HG02884 (cell line): ENCODE data around the gene HARBI1.
A peak's percentile ranks its signal among the peaks of the same experiment; 100 is the strongest.

Experiments used
- ATAC-seq: cut with Tn5 transposase; IDR thresholded peaks from one replicate; pipeline ENCODE4 v1.9.1; 2021; ENCODE audit warnings: mild to moderate bottlenecking, moderate library complexity; ENCODE audit not compliant: unreplicated experiment

HARBI1 gene

GRCh38 chr11:46617134-46617971 is at the start of gene HARBI1, which contains the start of gene ATG13:
TSS of gene HARBI1 (minus strand) at chr11:46617227. CDS start at chr11:46616237, 990 bp downstream.
TSS of gene ATG13 (plus strand) at chr11:46617553. CDS start at chr11:46644292, 26,739 bp downstream.
- peak; percentile 86 for ATAC-seq

- no peak for ATAC-seq
These were observed 49.5 kb upstream of the HARBI1 start for GRCh38 chr11:46666516-46666915.

DNA sequence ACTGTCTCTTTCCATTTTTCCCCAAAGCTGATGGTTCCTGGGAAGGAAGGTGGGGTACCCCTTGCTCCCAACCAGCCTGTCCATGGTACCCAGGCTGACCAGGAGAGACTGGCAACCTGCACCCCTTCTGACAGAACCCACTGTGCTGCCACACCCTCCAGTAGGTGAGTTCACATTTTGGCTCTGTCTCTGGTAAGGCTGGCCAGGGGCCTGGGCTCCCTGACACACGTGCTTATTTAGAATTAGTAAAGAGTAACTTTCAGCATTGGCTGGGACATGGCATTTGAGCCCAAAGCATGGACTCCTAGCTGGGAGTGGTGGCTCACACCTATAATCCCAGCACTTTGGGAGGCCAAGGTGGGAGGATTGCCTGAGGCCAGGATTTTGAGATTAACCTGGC is 48.3 kb upstream of the HARBI1 start:
- no peak for ATAC-seq

- no peak for ATAC-seq
These were observed 47.6 kb upstream of the HARBI1 start for GRCh38 chr11:46664612-46665011.

GRCh38 chr11:46663277-46663940 is 46.4 kb upstream of the HARBI1 start:
- ATAC-seq = no peak

GRCh38 chr11:46662366-46662765 is 45.3 kb upstream of the HARBI1 start:
- no peak for ATAC-seq

DNA sequence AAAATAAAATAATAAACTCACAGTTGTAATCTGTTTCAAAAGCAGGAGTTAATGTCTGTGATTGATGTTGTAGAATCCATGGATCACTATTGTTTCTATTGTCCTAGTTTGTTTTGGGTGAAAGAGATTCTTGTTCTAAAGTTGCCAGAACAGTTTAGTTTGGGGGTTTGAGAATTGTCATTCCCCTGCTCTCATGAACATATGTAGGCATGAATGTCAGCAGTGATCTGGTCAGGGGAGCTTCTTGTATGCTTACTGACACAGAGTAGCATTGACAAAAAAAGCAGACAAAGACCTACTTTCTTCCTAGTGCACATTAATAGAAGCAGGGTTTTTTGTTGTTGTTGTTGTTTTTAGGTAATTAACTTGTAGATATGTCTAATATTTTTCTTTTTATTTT is 44.8 kb upstream of the HARBI1 start:
- ATAC-seq = no peak

DNA sequence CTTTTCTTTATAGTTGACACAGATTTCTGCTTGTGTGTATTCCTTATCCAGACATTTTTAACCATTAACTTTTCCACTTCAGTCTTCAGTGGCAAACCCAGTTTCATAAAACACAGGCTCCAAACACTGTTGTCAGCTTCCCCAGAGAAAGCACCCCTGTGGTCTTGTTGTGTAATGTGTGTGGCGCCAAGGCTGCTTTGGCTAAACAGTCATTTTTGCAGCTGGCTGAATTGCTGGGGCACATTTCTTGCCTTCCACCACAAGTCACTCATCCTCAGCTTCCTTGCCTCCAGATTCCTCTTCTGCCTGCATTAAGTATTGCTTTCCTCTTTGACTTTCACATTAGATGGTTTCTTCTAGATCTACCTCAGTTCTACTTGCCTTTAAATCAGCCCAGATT is 42.9 kb upstream of the HARBI1 start:
- ATAC-seq = no peak

DNA sequence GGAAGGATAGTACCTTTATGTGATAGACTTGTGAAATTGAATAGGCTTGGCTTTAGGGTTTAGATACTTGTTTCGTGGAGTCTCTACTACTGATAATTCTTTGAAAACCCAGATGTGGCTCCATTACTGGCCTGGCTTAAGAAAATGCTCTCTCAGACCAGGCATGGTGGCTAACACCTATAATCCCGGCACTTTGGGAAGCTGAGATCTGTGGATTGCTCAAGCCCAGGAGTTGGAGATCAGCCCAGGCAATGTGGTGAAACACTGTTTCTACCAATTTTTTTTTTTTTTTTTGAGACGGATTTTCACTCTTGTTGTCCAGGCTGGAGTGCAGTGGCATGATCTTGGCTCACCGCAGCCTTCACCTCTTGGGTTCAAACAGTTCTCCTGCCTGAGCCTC is 41.2 kb upstream of the HARBI1 start:
- ATAC-seq = no peak

DNA sequence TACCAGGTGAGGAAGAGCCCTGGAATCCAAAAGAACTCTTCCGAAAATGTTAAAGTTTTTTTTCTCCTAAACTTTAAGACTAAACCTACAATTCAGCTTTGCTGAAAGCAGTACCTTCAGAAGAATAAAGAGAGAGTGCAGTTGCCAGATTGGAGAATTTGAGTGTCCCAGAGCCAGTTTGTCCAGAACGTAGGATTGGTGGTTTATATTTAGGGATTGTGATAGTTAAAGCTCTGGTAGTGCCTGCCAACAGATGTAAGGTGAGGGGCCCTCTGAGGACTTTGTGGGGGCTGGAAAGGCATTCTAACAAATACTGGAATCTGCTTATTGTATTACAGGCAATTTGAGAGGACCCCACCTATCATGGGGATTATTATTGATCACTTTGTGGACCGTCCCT is 40.2 kb upstream of the HARBI1 start:
- no peak for ATAC-seq

DNA sequence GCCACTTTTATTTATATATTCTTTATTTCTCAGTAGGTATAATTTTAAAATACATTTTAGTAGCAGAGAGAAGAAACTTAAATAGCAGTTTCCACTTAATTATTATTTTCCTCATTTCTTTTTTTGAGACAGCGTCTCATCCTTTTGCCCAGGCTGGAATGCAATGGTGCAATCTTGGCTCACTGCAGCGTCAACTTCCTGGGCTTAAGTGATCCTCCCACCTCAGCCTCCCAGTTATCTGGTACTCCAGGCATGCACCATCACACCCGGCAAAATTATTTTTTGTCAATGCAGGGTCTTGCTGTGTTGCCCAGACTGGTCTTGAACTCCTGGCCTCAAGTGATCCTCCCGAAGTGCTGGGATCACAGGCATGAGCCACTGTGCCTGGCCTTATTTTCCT is 38.6 kb upstream of the HARBI1 start:
- no peak for ATAC-seq

GRCh38 chr11:46649180-46649738 is 32.2 kb upstream of the HARBI1 start:
- no peak for ATAC-seq

GRCh38 chr11:46643986-46644385 is 27.0 kb upstream of the HARBI1 start:
- no peak for ATAC-seq

DNA sequence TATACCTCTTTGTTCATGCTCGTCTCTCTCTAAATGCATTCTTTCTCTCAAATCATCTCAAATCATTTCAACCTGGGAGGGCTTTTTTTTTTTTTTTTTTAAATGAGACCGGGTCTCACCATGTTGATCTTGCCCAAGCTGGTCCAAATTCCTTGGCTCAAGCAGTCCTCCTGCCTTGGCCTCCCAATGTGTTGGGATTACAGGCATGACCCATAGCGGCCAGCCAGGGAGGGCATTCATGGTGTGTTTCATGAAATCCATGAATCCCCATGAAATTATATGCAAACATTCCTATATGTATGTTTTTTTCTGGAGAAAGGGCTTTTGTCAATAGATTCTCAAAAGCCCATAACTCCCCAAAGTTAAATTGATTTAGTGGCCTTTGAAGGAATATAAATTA is 26.5 kb upstream of the HARBI1 start:
- ATAC-seq = no peak

- no peak for ATAC-seq
These were observed 25.8 kb upstream of the HARBI1 start for GRCh38 chr11:46642627-46643335.

- ATAC-seq = no peak
These were observed 24.6 kb upstream of the HARBI1 start for GRCh38 chr11:46641639-46642038.

DNA sequence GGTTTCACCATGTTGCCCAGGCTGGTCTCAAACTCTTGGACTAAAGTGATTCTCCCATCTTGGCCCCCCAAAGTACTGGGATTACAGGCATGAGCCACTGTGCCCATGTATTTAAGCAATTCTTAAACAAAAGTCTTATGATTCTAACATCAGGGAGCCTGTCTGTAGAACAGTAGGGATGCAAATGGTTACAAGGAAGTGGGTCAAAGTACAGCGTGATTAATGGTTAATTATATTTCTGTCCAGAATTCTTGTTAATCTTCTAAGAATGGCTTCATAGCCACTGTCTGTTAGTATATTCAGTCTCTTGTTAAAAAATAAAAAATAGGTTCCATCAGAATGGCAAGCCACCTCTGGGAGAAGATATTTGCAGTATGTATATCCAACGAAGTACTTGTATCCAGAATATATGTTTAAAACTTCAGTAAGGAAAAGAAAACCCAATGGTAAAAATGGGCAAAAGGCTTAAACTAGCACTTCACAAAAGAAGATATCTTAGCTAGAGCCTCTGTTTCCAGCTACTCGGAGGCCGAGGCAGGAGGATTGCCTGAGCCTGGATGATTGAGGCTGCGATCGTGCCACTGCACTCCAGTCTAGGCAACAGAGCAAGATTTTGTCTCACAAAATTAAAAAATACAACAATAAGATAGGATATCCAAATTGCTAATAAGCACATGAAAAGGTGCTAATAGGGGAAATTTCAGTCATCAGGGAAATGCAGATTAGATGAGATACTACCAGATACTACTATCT is 23.2 kb upstream of the HARBI1 start:
- no peak for ATAC-seq

DNA sequence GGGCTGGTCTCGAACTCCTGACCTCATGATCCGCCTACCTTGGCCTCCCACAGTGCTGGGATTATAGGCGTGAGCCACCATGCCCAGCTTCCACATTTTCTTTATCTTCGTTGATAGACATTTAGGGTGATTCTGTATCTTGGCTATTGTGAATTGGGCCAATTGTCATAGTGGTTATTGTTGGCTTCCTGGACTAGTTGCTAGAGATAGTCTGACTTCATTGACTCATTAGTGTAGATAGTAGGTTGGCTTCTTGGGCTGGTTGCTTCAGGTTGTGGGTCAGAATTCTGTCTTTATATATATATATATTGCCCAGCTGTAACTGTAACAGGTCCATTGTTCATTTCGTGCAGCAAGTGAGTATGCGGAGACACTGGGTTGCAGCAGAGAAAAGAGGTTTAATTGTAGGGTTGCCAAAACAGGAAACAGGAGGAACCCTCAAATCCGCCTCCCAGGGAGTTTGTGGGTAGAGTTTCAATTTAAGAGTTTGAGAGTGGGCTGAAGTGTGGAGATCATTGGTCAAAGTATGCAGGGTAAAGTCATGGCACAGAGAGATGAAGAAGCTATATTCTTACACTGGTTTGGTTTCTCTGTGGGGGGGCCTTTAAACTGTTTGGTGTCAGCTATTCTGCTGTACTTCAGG is 22.3 kb upstream of the HARBI1 start:
- ATAC-seq = no peak

GRCh38 chr11:46637546-46637945 is 20.5 kb upstream of the HARBI1 start:
- no peak for ATAC-seq

GRCh38 chr11:46635557-46636139 is 18.6 kb upstream of the HARBI1 start:
- no peak for ATAC-seq
